Transverse colon (tissue), 4 donors: Measurements from ENCODE around the gene FRMD6. TPM values are rescaled to one million over a fixed set of nuclear protein-coding genes. Genes with fewer than 3 reads are reported as not detected.

Source experiments
- DNase-seq: peaks from one replicate; pipeline ENCODE4 v3.0.0-alpha.2; 2019
- H3K27ac ChIP-seq, 4 donors: fragments of 200-600 bp; sonication (generic); 2 replicates each; pipeline ENCODE4 v1.5.1; 2016 to 2018; ENCODE audit warnings: inconsistent platforms in 4 of 4
- H3K27me3 ChIP-seq: fragments of 200-600 bp; sonication (generic); 2 replicates; pipeline ENCODE4 v1.5.1; 2017; ENCODE audit warnings: inconsistent platforms
- H3K36me3 ChIP-seq, 4 donors: fragments of 200-600 bp; sonication (generic); 2 replicates each; pipeline ENCODE4 v1.5.1; 2017 to 2019; ENCODE audit warnings: inconsistent platforms in 4 of 4
- H3K4me1 ChIP-seq, 4 donors: fragments of 200-600 bp; sonication (generic); 2 replicates each; pipeline ENCODE4 v1.5.1; 2017 to 2020; ENCODE audit warnings: inconsistent platforms in 4 of 4
- H3K4me3 ChIP-seq, 4 donors: fragments of 200-600 bp; sonication (generic); 1 replicate in 1 of 4; 2 replicates in 3 of 4; pipeline versions ENCODE4 v1.5.1 to v1.6.1; 2017 to 2019; ENCODE audit warnings: inconsistent platforms in 4 of 4
- H3K9me3 ChIP-seq, 2 donors: fragments of 200-600 bp; sonication (generic); 2 replicates each; pipeline ENCODE4 v1.5.1; 2017 to 2019; ENCODE audit warnings: inconsistent platforms in 2 of 2
- CTCF ChIP-seq, 5 experiments: fragments of 200-600 bp in 3 of 5; fragments of 450-650 bp in 2 of 5; sonication (generic) in 3 of 5; IDR thresholded peaks; 1 replicate in 2 of 5; 2 replicates in 3 of 5; pipeline ENCODE4 v1.5.1; 2016 to 2017; ENCODE audit warnings: antibody characterized with exemption in 5 of 5, inconsistent platforms in 3 of 5, mild to moderate bottlenecking in 2 of 5, moderate library complexity in 1 of 5
- EP300 ChIP-seq: sonication (generic); formaldehyde crosslinking; IDR thresholded peaks from one replicate; pipeline ENCODE4 v1.6.1; 2017; ENCODE audit warnings: antibody characterized with exemption, low read depth
- POLR2A ChIP-seq: fragments of 450-650 bp; IDR thresholded peaks from one replicate; pipeline ENCODE4 v1.6.1; 2016; ENCODE audit warnings: antibody characterized with exemption, mild to moderate bottlenecking, moderate library complexity
- POLR2AphosphoS5 ChIP-seq, 3 donors: sonication (generic); formaldehyde crosslinking; IDR thresholded peaks; one replicate each; pipeline ENCODE4 v1.6.1; 2016; ENCODE audit warnings: antibody characterized with exemption in 3 of 3
- WGBS, 2 donors: methylation state at CpG; one replicate each; pipeline ENCODE4 v1.1.5; 2018; ENCODE audit warnings: low coverage in 1 of 2; 5-methylcytosine and 5-hydroxymethylcytosine counted together
- in situ Hi-C, 4 donors: fragments of 200-750 bp; cut with MboI; loops; one replicate each; pipeline versions ENCODE4 v1.15.0 to v1.15.1; 2017; ENCODE audit warnings: low sequenced_read_pairs in 3 of 4, low pct_ligation_motif_present in 1 of 4, low pct_unique_long_range_greater_than_20kb in 1 of 4
- intact Hi-C: fragments of 100-400 bp; cut with DNase I; formaldehyde crosslinking; loops from one replicate; pipeline ENCODE4 v1.15.1; 2023; ENCODE audit warnings: low total_unique reads
- total RNA-seq, 4 donors: library from RNA; depleted of rRNA; stranded (reverse); fragments of >200 nt; gene quantifications; one replicate each; pipeline ENCODE4 v1.1.0, GENCODE V29; 2016

Gene FRMD6
- total RNA-seq, 4 donors from 2014 or later, result 8.4 to 21.7 (median 11.7) TPM

- Histone ChIP-seq H3K4me1 (peaks cover 0 to 6% (median 0%) of the 10 kb centered on the region in 4 donors), H3K36me3 (no peaks in the 10 kb centered on the region), H3K9me3 (no peaks in the 10 kb centered on the region), H3K27me3 (no peaks in the 10 kb centered on the region), H3K27ac (no peak overlapping the region), H3K4me3 (no peak overlapping the region)
- TF ChIP-seq POLR2A (no peak), POLR2AphosphoS5 (IDR thresholded peaks at IDR 0.05) (no peak), CTCF (IDR thresholded peaks at IDR 0.05) (no peak), EP300 (no peak)
- WGBS, 2 donors, result 40 to 50% methylated on average over 3 to 4 of the region's 4 CpGs
- in situ Hi-C loops, result no loop called here
- DNase-seq, result no peak
- intact Hi-C loops, result no loop called here
Measured at GRCh38 chr14:51616724-51617409, 34.8 kb upstream of the FRMD6 start.

GRCh38 chr14:51619561-51619960 lies 32.1 kb upstream of the FRMD6 start:
- Histone ChIP-seq H3K27me3 (no peaks in the 10 kb centered on the region), H3K9me3 (no peaks in the 10 kb centered on the region), H3K4me3 (no peak overlapping the region), H3K4me1 (peaks cover 0 to 6% (median 0%) of the 10 kb centered on the region in 4 donors), H3K36me3 (no peaks in the 10 kb centered on the region), H3K27ac (no peak overlapping the region)
- WGBS, 2 donors, result 69 to 73% methylated on average over 4 of the region's 4 CpGs
- TF ChIP-seq CTCF (IDR thresholded peaks at IDR 0.05) (no peak), POLR2A (no peak), POLR2AphosphoS5 (IDR thresholded peaks at IDR 0.05) (no peak), EP300 (no peak)
- DNase-seq, result no peak
- intact Hi-C loops, result no loop called here
- in situ Hi-C loops, result no loop called here

GRCh38 chr14:51620056-51620455 lies 31.7 kb upstream of the FRMD6 start:
- Histone ChIP-seq H3K27ac (no peak overlapping the region), H3K36me3 (no peaks in the 10 kb centered on the region), H3K4me3 (no peak overlapping the region), H3K27me3 (no peaks in the 10 kb centered on the region), H3K9me3 (no peaks in the 10 kb centered on the region), H3K4me1 (peaks cover 0 to 6% (median 0%) of the 10 kb centered on the region in 4 donors)
- TF ChIP-seq POLR2A (no peak), POLR2AphosphoS5 (IDR thresholded peaks at IDR 0.05) (no peak), CTCF (IDR thresholded peaks at IDR 0.05) (no peak), EP300 (no peak)
- DNase-seq, result no peak
- 92 to 94% methylated on average over 2 of the region's 2 CpGs for WGBS, 2 donors
- intact Hi-C loops, result no loop called here
- in situ Hi-C loops, result no loop called here

- no peak overlapping the region for H3K4me3 ChIP-seq
- no peaks in the 10 kb centered on the region for H3K9me3 ChIP-seq
- H3K36me3 ChIP-seq, result no peaks in the 10 kb centered on the region
- H3K27ac ChIP-seq, result no peak overlapping the region
- WGBS, 2 donors, result 81 to 92% methylated on average over 2 of the region's 2 CpGs
- no peaks in the 10 kb centered on the region for H3K27me3 ChIP-seq
- TF ChIP-seq CTCF (IDR thresholded peaks at IDR 0.05), result no peak
- no peak for TF ChIP-seq POLR2A
- no peak for TF ChIP-seq POLR2AphosphoS5 (IDR thresholded peaks at IDR 0.05)
- no peak for TF ChIP-seq EP300
- in situ Hi-C loops, result no loop called here
- intact Hi-C loops, result no loop called here
- H3K4me1 ChIP-seq, result peaks cover 0 to 6% (median 0%) of the 10 kb centered on the region in 4 donors
- peak; percentile 14 for DNase-seq
Measured at GRCh38 chr14:51621654-51622053, 30.1 kb upstream of the FRMD6 start.
